H9 (cell line): ENCODE results near the gene OSR1. TPM values are rescaled to one million over a fixed set of nuclear protein-coding genes. Genes with fewer than 3 reads are reported as not detected.

Source experiments
- DNase-seq: peaks from one replicate; pipeline ENCODE4 v3.0.0-alpha.2; 2017
- H2AFZ ChIP-seq: one replicate; pipeline ENCODE4 v1.6.1; 2013; ENCODE audit warnings: mild to moderate bottlenecking, low read length, control low read depth, moderate library complexity
- H2AK5ac ChIP-seq: 2 replicates; pipeline ENCODE4 v1.6.1; 2013; ENCODE audit warnings: low read length, control low read depth, mixed read lengths; ENCODE audit not compliant: insufficient read length
- H2BK120ac ChIP-seq: one replicate; pipeline ENCODE4 v1.6.1; 2013; ENCODE audit warnings: low read depth, mild to moderate bottlenecking, low read length, control low read depth, inconsistent platforms; ENCODE audit not compliant: poor library complexity, severe bottlenecking
- H2BK12ac ChIP-seq: 2 replicates; pipeline ENCODE4 v1.6.1; 2013; ENCODE audit warnings: low read length, control low read depth, mixed read lengths, low read depth; ENCODE audit not compliant: insufficient read length
- H2BK15ac ChIP-seq: 2 replicates; pipeline ENCODE4 v1.6.1; 2013; ENCODE audit warnings: low read depth, low read length, control low read depth
- H2BK20ac ChIP-seq: one replicate; pipeline ENCODE4 v1.6.1; 2013; ENCODE audit warnings: low read depth, mild to moderate bottlenecking, low read length, control low read depth, inconsistent platforms; ENCODE audit not compliant: poor library complexity, severe bottlenecking
- H2BK5ac ChIP-seq: 2 replicates; pipeline ENCODE4 v1.6.1; 2013; ENCODE audit warnings: low read length, control low read depth, mixed read lengths; ENCODE audit not compliant: insufficient read length
- H3K14ac ChIP-seq: 2 replicates; pipeline ENCODE4 v1.6.1; 2013; ENCODE audit warnings: low read length, control low read depth; ENCODE audit not compliant: insufficient read depth
- H3K18ac ChIP-seq: 2 replicates; pipeline ENCODE4 v1.6.1; 2013; ENCODE audit warnings: low read depth, mild to moderate bottlenecking, mixed read lengths, low read length, control low read depth; ENCODE audit not compliant: insufficient read length
- H3K23ac ChIP-seq: 2 replicates; pipeline ENCODE4 v1.6.1; 2013; ENCODE audit warnings: low read length, control low read depth, mixed read lengths, low read depth; ENCODE audit not compliant: insufficient read length
- H3K23me2 ChIP-seq: 2 replicates; pipeline ENCODE4 v1.6.1; 2013; ENCODE audit warnings: low read depth, mild to moderate bottlenecking, mixed read lengths, low read length, control low read depth; ENCODE audit not compliant: insufficient read length, poor library complexity, severe bottlenecking
- H3K27ac ChIP-seq: 2 replicates; pipeline ENCODE4 v1.5.1; 2013; ENCODE audit warnings: low read length, control low read depth, mixed read lengths, low read depth; ENCODE audit not compliant: insufficient read length
- H3K27me3 ChIP-seq: 2 replicates; pipeline ENCODE4 v1.6.1; 2013; ENCODE audit warnings: low read length, control low read depth, inconsistent platforms; ENCODE audit not compliant: insufficient read depth
- H3K4ac ChIP-seq: 2 replicates; pipeline ENCODE4 v1.6.1; 2013; ENCODE audit warnings: low read depth, mild to moderate bottlenecking, control low read depth, inconsistent platforms, low read length, moderate library complexity
- H3K4me1 ChIP-seq: 2 replicates; pipeline ENCODE4 v1.6.1; 2013; ENCODE audit warnings: low read length, control low read depth, inconsistent platforms; ENCODE audit not compliant: insufficient read depth
- H3K4me2 ChIP-seq: 2 replicates; pipeline ENCODE4 v1.6.1; 2013; ENCODE audit warnings: low read length, control low read depth, mixed read lengths; ENCODE audit not compliant: insufficient read length, insufficient read depth
- H3K56ac ChIP-seq: 2 replicates; pipeline ENCODE4 v1.6.1; 2013; ENCODE audit warnings: low read depth, mild to moderate bottlenecking, mixed read lengths, low read length, control low read depth; ENCODE audit not compliant: insufficient read length
- H3K79me1 ChIP-seq: 2 replicates; pipeline ENCODE4 v1.6.1; 2013; ENCODE audit warnings: low read depth, mild to moderate bottlenecking, moderate library complexity, low read length, control low read depth, inconsistent platforms; ENCODE audit not compliant: insufficient read depth, poor library complexity, severe bottlenecking
- H3K79me2 ChIP-seq: 2 replicates; pipeline ENCODE4 v1.6.1; 2013; ENCODE audit warnings: low read length, control low read depth, inconsistent platforms; ENCODE audit not compliant: insufficient read depth
- H3K9ac ChIP-seq: 2 replicates; pipeline ENCODE4 v1.6.1; 2013; ENCODE audit warnings: low read length, control low read depth, mixed read lengths; ENCODE audit not compliant: insufficient read length; ENCODE audit errors: extremely low read depth
- H3K9me3 ChIP-seq: one replicate; pipeline ENCODE4 v1.6.1; 2013; ENCODE audit warnings: low read depth, low read length, inconsistent platforms; ENCODE audit not compliant: control insufficient read depth
- H3T11ph ChIP-seq: one replicate; pipeline ENCODE4 v1.6.1; 2013; ENCODE audit warnings: mild to moderate bottlenecking, low read length, control low read depth, inconsistent platforms
- H4K20me1 ChIP-seq: one replicate; pipeline ENCODE4 v1.6.1; 2013; ENCODE audit not compliant: control insufficient read depth, insufficient read length, insufficient read depth
- H4K5ac ChIP-seq: 2 replicates; pipeline ENCODE4 v1.6.1; 2013; ENCODE audit warnings: low read depth, mild to moderate bottlenecking, mixed read lengths, low read length, control low read depth; ENCODE audit not compliant: insufficient read length
- H4K8ac ChIP-seq: replicated peaks from 2 replicates; pipeline ENCODE4 v1.6.1; 2013; ENCODE audit warnings: low read length, control low read depth, mixed read lengths, low read depth; ENCODE audit not compliant: insufficient read length
- H4K91ac ChIP-seq: 2 replicates; pipeline ENCODE4 v1.6.1; 2013; ENCODE audit warnings: low read depth, mild to moderate bottlenecking, moderate library complexity, mixed read lengths, low read length, control low read depth; ENCODE audit not compliant: insufficient read length
- H3K27ac Mint-ChIP-seq, 3 experiments: 2 replicates in 2 of 3; 3 replicates in 1 of 3; pipeline ENCODE4 v1.8.0; 2020 to 2021; ENCODE audit warnings: mixed read lengths in 3 of 3, mild to moderate bottlenecking in 1 of 3, moderate library complexity in 1 of 3
- H3K27me3 Mint-ChIP-seq: 2 replicates; pipeline ENCODE4 v1.8.0; 2021; ENCODE audit warnings: low read depth, mild to moderate bottlenecking, moderate library complexity, mixed read lengths
- H3K36me3 Mint-ChIP-seq, 3 experiments: 2 replicates in 2 of 3; 3 replicates in 1 of 3; pipeline ENCODE4 v1.8.0; 2020 to 2021; ENCODE audit warnings: low read depth in 3 of 3, mixed read lengths in 3 of 3; ENCODE audit not compliant: insufficient read depth in 1 of 3
- H3K4me1 Mint-ChIP-seq, 2 experiments: 2 replicates each; pipeline ENCODE4 v1.8.0; 2020; ENCODE audit warnings: mixed read lengths in 2 of 2
- H3K4me3 Mint-ChIP-seq, 2 experiments: 2 replicates in 1 of 2; 3 replicates in 1 of 2; pipeline ENCODE4 v1.8.0; 2020 to 2021; ENCODE audit warnings: mild to moderate bottlenecking in 2 of 2, mixed read lengths in 2 of 2, moderate library complexity in 1 of 2
- H3K9me3 Mint-ChIP-seq, 2 experiments: 2 replicates in 1 of 2; 3 replicates in 1 of 2; pipeline ENCODE4 v1.8.0; 2020; ENCODE audit warnings: mild to moderate bottlenecking in 2 of 2, mixed read lengths in 2 of 2, moderate library complexity in 1 of 2
- WGBS: extraction: QIAGEN DNeasy Blood & Tissue Kit; methylation state at CpG from one replicate; pipeline ENCODE4 v1.1.7; 2013; ENCODE audit warnings: missing lambda C conversion rate, low lambda C conversion rate, mixed read lengths; ENCODE audit not compliant: insufficient read length; ENCODE audit errors: extremely low coverage; 5-methylcytosine and 5-hydroxymethylcytosine counted together
- total RNA-seq: library from RNA; stranded (reverse); gene quantifications from 2 replicates; pipeline ENCODE4 v1.2.1, GENCODE V29; 2021
- TF ChIP-seq, protein P1 (sequence below): fragments of 200-600 bp; sonication (generic); conservative IDR thresholded peaks from 3 replicates; pipeline ENCODE4 v1.8.0; 2021; ENCODE audit warnings: antibody characterized with exemption, mild to moderate bottlenecking

OSR1 gene
- total RNA-seq, 1 experiment from 2014 or later, result 0.35 TPM

DNA sequence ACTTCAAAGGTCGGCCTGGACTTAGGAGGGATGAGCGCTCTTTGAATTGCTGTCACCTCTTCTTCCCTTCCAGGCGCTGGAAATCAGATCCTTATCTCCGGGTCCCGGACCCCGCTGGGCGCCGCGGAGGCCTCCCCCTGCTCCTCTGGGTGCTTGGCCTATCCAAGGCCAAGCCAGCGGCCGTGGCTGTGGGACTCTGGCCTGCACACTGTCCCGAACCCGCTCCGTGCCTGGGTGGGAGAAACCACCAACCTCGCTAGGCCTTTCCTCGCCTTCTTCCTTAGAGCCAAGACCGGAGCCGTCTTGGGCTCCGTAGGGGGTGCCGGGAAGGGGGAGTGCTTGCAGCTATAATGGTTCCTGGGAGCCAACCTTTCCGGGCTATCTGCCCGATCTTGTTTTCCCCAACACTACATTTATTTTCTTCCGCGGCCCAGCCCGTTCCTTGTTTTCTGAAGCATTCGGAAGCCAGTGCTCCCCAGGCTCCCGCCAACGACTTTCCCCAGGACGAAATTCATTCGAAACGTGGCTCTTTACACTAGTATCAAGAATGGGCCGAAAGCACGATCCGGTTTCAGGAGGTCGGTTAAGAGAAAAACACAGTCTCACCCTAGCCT lies 2.4 kb downstream of the OSR1 start:
- Histone ChIP-seq H3K14ac (no peak overlapping the region), H3K23me2 (peaks cover 20% of the 10 kb centered on the region), H2BK20ac (no peak overlapping the region), H3K4me1 (no peaks in the 10 kb centered on the region; the same call in 1 of the 2 replicates), H3K9me3 (no peaks in the 10 kb centered on the region), H3K79me1 (no peaks in the 10 kb centered on the region), H4K8ac (no peak overlapping the region), H3K27me3 (peaks cover 96% of the 10 kb centered on the region), H2BK12ac (no peak overlapping the region), H2BK120ac (no peak overlapping the region), H2BK5ac (no peak overlapping the region), H3K79me2 (no peaks in the 10 kb centered on the region), H4K91ac (no peak overlapping the region), H3K23ac (no peak overlapping the region), H3K4ac (no peak overlapping the region), H4K5ac (no peak overlapping the region), H2AK5ac (no peak overlapping the region), H4K20me1 (no peaks in the 10 kb centered on the region), H3K18ac (no peak overlapping the region), H2BK15ac (no peak overlapping the region), H3T11ph (no peak overlapping the region), H3K4me2 (peak overlapping the region; percentile 69), H3K56ac (no peak overlapping the region), H3K27ac (no peak overlapping the region), H2AFZ (no peak overlapping the region), H3K9ac (no peak overlapping the region)
- TF ChIP-seq, protein P1, sequence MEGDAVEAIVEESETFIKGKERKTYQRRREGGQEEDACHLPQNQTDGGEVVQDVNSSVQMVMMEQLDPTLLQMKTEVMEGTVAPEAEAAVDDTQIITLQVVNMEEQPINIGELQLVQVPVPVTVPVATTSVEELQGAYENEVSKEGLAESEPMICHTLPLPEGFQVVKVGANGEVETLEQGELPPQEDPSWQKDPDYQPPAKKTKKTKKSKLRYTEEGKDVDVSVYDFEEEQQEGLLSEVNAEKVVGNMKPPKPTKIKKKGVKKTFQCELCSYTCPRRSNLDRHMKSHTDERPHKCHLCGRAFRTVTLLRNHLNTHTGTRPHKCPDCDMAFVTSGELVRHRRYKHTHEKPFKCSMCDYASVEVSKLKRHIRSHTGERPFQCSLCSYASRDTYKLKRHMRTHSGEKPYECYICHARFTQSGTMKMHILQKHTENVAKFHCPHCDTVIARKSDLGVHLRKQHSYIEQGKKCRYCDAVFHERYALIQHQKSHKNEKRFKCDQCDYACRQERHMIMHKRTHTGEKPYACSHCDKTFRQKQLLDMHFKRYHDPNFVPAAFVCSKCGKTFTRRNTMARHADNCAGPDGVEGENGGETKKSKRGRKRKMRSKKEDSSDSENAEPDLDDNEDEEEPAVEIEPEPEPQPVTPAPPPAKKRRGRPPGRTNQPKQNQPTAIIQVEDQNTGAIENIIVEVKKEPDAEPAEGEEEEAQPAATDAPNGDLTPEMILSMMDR, result no peak
- peak overlapping the region in 1 of 2 experiments; percentile 76; a peak in 3 of 5 replicates for H3K4me3 Mint-ChIP-seq
- peaks cover 27 to 45% of the 10 kb centered on the region in 2 experiments for H3K4me1 Mint-ChIP-seq
- peaks cover 99% of the 10 kb centered on the region for H3K27me3 Mint-ChIP-seq
- no peak overlapping the region for H3K27ac Mint-ChIP-seq
- peaks cover 0 to 4% (median 0%) of the 10 kb centered on the region in 3 experiments; a peak in 1 of 7 replicates for H3K36me3 Mint-ChIP-seq
- DNase-seq, result no peak
- WGBS, result no CpG with 5 or more reads among the region's 35 CpGs
- H3K9me3 Mint-ChIP-seq, result no peaks in the 10 kb centered on the region; a peak in 3 of 5 replicates
